GM12892 (cell line): ENCODE measurements around the gene ATAT1.

Experiments used
- DNase-seq: peaks from one replicate; pipeline ENCODE4 v3.0.0; 2011; ENCODE audit not compliant: insufficient read length
- FAIRE-seq: peaks from 2 replicates; lab custom pipeline; 2011; peaks lifted over from hg19 to GRCh38; lab: Jason Lieb, UNC
- POLR2A ChIP-seq: IDR thresholded peaks from 2 replicates; pipeline ENCODE4 v1.6.1; 2011; ENCODE audit warnings: low read depth, low read length, control low read depth
- POLR2AphosphoS5 ChIP-seq: IDR thresholded peaks from 2 replicates; pipeline ENCODE4 v1.6.1; 2011; ENCODE audit warnings: low read depth, low read length, control low read depth
- TAF1 ChIP-seq: IDR thresholded peaks from 2 replicates; pipeline ENCODE4 v1.6.1; 2011; ENCODE audit warnings: low read depth, mild to moderate bottlenecking, control low read depth, low read length, borderline replicate concordance

ATAT1 gene

GRCh38 chr6:30682143-30683117, 55.8 kb downstream of the ATAT1 start:
- FAIRE-seq (peak; percentile 88), DNase-seq (peak; percentile 87)
- TF ChIP-seq POLR2A (peak; percentile 68), POLR2AphosphoS5 (peak; percentile 75), TAF1 (peak; percentile 42; the same call in 1 of the 2 replicates)

DNA sequence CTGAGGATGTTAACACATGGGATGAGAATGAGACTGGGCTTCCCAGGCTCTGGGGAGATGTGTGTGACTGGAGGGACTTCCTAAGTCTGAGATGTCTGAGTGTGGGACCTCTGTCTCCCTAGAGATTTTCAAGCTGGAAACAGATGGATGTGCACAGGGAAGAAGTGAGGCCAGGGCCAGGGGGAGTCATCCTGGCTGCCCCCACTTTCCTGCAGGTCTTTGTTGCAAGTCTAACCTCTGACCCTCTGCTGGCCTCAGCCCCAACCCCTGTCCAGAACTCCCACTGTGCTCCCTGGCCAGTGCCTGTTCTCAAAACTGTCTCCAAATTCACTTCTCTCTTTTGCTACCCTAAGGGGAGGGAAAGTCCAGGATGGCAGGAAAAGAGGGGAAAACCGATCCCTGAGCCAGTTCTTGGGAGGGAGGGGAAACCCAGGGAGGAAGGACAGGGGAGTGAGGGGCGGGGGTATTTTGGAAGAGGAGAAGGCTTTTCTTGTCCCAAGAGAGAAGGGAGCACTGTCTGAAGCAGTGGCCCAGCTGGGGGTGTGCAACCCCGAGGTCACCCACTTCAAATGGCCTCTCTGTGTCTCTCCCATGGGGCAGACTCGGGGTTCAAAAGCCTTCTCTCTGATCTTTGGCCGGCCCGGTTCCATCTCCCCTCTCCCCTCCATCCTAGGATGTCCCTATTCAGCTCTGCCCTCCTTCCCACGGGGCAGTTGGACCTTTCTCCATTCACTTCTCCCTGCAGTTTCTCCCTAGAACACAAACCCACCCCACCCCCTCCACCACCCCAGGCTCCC, 56.7 kb downstream of the ATAT1 start:
- no peak for TF ChIP-seq POLR2A
- TF ChIP-seq TAF1 = no peak
- no peak for TF ChIP-seq POLR2AphosphoS5
- DNase-seq (no peak), FAIRE-seq (no peak)

- DNase-seq = no peak
Measured at GRCh38 chr6:30683980-30684338, 57.3 kb downstream of the ATAT1 start.

GRCh38 chr6:30684386-30685156, 57.9 kb downstream of the ATAT1 start:
- DNase-seq (no peak), FAIRE-seq (no peak)

More at GRCh38 chr6:30683980-30684338, 57.3 kb downstream of the ATAT1 start:
- FAIRE-seq = no peak
- TF ChIP-seq TAF1 = no peak
- TF ChIP-seq POLR2AphosphoS5 = no peak
- TF ChIP-seq POLR2A = no peak

DNA sequence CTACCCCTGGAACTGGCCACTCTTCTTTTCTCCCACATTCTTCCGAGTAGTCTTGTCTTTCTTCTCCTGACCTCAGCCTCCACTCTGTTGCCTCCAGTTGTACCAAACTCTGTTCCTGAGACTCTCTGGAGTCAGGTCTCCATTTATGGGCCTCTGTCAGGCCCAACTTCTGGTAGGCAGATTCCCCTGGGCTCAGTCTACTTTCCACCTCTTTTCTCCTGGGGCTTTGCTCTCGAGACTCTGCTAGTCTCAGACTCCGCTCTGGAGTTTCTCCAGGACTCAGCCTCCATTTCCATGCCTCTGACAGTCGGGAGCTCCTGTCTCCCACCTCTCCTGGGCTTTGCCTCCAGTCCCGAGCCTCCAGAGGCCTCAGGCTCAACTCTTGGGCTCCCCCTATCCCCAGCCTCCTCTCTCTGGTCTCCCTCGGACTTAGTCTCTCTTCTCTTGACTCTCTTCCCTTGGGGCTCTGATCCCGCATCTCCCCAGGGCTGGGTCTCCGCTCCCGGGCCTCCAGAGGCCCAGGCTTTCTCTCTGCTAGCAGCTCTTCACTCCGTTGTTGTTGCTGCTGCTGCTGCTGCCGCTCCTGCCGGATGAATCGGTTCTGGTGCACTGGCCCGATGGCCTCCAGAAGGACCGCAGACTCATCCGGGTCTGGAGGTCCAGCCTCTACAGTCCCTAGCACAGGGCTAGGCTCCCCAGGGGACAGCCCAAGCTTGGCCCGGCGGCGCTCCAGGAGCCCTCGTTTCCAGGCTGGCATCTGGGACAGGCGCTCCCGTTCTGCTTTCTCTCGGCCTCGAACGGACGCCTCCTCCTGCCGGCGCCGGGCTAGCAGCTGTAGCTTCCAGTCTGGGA, 58.7 kb downstream of the ATAT1 start:
- FAIRE-seq (no peak), DNase-seq (no peak)
- TF ChIP-seq TAF1 (0 out of 2 replicates have a peak, but pooled peaks have one; percentile 20), POLR2AphosphoS5 (no peak)

More at GRCh38 chr6:30684386-30685156, 57.9 kb downstream of the ATAT1 start:
- 0 out of 2 replicates have a peak, but pooled peaks have one; percentile 23 for TF ChIP-seq POLR2AphosphoS5
- no peak; the same call in 1 of the 2 replicates for TF ChIP-seq POLR2A

DNA sequence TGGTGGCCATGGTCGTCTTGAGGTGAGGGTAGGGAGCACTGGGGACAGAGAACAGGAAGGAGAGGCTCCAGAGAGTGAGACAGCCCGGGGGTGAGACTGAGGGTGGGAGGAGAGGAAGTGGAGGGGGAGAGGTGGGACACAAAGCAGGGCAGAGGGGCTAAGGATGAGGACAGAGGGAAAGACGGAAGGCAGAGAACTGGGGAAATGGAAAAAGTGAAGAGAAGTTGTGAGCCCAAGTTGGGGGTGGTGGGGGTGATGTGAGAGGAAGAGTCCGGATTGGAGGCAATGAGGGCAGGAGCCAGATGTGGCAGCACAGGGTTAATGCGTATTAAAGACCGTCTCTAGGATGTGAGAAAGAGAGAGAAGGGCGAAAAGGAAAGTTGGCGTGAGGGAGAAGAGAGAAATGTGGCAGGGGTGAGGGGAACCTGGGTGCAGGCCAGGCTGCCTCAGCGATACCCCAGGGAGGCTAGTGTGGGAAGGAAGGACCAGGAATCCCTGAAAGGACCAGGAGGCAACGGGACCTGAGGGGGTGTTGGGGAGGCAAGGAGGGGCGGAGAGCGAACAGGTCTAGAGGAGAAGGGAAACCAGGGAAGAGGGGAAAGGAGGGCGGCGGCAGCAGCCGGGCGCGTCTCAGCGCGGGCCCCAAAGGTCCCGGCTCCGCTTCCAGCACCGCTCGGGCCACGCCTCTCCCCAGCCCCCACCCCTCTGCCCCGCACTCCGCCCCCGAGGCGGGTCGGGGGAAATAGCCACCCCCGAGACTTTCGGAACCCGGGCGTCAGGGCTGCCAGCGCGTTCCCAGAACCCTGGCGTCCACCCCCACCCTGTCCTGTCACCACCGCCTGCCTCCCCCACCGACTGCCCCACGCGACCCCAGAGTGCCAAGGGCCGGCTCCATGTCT, 59.6 kb downstream of the ATAT1 start, which contains the start of gene PPP1R18:
Gene PPP1R18, minus strand, starts transcription at position 637 of the 899 bp plus-strand sequence. Its CDS starts 627 bp downstream, at position 10.
- FAIRE-seq (peak; percentile 74), DNase-seq (peak; percentile 58)
- TF ChIP-seq POLR2A = peak; percentile 62; the same call in 1 of the 2 replicates
- no peak for TF ChIP-seq TAF1
- peak; percentile 36; the same call in 1 of the 2 replicates for TF ChIP-seq POLR2AphosphoS5

- peak; percentile 68 for DNase-seq
- TF ChIP-seq POLR2AphosphoS5 (peak; percentile 70; the same call in 1 of the 2 replicates), POLR2A (peak; percentile 61; the same call in 1 of the 2 replicates), TAF1 (no peak)
- peak; percentile 94 for FAIRE-seq
Measured at GRCh38 chr6:30686908-30687658, 60.4 kb downstream of the ATAT1 start.

GRCh38 chr6:30687659-30688431, 61.2 kb downstream of the ATAT1 start:
- FAIRE-seq = no peak
- no peak for DNase-seq
- TF ChIP-seq POLR2A (no peak), TAF1 (0 out of 2 replicates have a peak, but pooled peaks have one; percentile 32), POLR2AphosphoS5 (no peak)
